DMS114 treated with DMSO at 0.1 percent for 48 hours (cell line): ENCODE measurements around the gene KRTAP10-7.
"Not testable (repeated sequence)": the region's sequence is repeated elsewhere in the genome, so short reads cannot be mapped to it uniquely, and the experiment has no call there.

Experiments
- DNase-seq: peaks from one replicate; lab custom pipeline; 2025; ENCODE audit not compliant: unreplicated experiment; lab: John Stamatoyannopoulos, UW

The KRTAP10-7 gene

DNA sequence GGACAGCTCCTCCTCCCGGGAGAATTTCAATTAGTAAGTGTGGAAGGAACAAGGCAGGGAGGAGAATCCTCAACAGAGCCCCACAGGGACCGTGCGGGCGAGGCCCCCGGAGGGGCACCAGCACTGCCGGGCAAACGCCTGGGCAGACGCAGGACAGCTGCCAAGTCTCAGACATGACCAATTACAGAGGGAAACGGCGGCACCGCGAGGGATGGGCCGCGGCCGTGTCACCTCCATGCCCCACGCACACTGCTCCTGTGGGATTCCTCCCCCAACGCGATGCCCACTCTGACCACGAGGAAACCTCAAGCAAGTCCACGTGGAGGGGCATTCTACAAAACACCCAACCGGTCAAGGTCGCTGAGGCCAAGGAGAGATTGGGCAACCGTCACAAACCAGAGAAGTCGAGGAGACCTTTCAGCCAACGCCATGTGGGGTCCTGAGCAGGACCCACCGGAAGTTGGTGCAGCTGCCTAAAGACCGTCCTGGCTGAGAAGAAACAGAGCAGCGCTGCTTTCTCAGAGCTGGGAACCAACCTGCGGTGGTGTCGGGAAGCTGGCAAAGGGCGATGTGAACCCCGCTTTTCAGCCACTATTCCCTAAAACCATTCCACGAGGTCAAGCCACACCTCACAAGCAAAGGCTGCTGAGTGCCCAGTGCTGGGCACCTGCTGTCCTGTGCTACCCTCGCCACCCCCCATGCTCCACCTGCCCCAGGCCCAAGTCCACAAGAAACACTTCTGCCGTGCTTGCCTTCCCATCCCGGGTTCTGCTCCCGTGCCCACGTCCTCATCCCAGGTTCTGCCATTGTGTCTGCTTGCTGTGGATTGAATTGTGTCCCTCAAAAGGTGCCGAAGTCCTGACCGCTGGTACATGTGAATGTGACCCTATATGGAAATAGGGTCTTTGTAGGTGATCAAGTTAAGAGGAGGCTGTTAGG, 28.3 kb upstream of the KRTAP10-7 start:
- no peak for DNase-seq

DNA sequence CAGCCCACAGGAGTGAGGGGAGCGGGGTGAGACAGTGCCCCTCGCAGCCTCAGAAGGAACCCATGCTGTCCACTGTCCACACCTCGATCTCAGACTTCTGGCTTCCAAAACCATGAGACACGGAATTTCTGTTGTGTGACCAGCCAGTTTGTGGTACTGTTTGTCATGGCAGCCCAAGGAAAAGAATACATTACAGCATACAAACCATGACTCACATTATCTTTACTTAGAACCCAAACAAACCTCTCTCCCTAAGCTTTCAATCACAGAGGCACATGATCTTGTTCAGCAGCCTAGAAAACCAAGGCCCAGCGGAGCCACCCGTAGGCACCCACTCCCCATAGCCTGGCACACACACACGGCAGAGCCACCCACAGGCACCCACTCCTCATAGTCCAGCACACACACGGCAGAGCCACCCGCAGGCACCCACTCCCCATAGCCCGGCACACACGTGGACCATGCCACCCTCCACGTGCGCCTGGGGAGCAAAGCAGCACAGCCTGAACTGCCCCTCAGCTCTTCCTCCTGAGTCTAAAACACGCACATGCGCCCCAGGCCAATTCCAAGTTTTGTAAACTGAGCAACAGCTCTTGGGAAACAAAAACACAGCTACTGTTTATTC, 27.3 kb upstream of the KRTAP10-7 start:
- DNase-seq: no peak

DNA sequence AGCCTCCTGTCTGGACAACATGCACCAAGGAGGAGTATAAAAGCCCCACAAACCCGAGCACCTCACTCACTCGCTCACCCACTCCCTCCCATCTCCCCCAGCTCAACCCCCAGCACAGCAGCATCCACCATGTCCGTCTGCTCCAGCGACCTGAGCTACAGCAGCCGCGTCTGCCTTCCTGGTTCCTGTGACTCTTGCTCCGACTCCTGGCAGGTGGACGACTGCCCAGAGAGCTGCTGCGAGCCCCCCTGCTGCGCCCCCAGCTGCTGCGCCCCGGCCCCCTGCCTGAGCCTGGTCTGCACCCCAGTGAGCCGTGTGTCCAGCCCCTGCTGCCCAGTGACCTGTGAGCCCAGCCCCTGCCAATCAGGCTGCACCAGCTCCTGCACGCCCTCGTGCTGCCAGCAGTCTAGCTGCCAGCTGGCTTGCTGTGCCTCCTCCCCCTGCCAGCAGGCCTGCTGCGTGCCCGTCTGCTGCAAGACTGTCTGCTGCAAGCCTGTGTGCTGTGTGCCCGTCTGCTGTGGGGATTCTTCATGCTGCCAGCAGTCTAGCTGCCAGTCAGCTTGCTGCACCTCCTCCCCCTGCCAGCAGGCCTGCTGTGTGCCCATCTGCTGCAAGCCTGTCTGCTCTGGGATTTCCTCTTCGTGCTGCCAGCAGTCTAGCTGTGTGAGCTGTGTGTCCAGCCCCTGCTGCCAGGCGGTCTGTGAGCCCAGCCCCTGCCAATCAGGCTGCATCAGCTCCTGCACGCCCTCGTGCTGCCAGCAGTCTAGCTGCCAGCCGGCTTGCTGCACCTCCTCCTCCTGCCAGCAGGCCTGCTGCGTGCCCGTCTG, 26.6 kb upstream of the KRTAP10-7 start, which contains the start of gene KRTAP10-4:
KRTAP10-4 (plus strand) TSS at position 100 of the 827 bp plus-strand sequence; CDS start at position 130, 30 bp downstream.
- DNase-seq: not testable (repeated sequence)

GRCh38 chr21:44574457-44575306, 25.7 kb upstream of the KRTAP10-7 start:
- no peak for DNase-seq

DNA sequence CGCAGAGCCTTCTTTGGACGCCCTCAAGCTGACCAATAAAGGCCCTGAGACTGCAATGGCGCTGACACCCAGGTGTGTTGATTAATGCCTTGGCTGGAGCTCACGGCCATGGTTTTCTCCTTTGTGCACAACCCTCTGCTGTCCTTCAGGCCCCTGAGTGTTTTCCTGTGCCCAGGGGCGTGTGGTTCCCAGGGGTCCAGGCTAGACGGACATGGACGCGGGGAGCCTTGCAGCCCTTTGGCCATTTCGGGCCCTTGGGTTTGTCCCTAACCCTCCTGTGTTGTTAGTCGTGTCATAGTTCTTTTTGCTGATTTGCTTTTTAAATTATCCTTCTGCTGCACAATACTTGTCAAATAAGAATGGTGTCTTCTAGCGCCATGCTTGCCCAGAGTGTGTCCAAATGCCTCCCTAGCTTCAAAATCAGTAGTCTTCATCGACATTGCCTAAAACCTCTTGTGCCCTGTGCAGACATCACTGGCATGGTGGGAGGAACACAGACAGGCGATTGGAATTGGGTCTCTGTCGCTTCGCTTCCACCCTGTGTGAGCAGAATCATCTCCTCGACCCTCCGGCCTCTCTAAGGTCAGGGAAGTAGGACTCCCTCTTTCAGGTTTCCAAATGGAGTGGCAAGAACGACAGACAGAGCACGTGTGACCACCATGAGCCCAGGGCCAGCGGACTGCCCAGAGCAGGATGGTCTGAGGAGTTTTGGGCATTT, 24.9 kb upstream of the KRTAP10-7 start:
- DNase-seq: no peak

- no peak for DNase-seq
Measured at GRCh38 chr21:44576025-44576420, 24.4 kb upstream of the KRTAP10-7 start.

GRCh38 chr21:44578371-44579055, 21.9 kb upstream of the KRTAP10-7 start:
- no peak for DNase-seq

- DNase-seq: no peak
Measured at GRCh38 chr21:44579056-44579832, 21.2 kb upstream of the KRTAP10-7 start.

DNA sequence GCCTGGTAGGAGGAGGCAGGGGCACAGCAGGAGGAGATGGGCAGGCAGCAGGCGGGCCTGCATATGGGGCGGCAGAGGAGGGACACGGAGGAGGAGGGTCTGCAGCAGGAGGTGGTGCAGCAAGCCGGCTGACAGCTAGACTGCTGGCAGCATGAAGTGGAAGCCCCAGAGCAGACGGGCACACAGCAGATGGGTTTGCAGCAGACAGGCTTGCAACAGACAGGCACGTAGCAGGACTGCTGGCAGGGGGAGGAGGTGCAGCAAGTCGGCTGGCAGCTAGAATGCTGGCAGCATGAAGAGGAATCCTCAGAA, 20.6 kb upstream of the KRTAP10-7 start:
- no peak for DNase-seq

- DNase-seq: not testable (repeated sequence)
Measured at GRCh38 chr21:44580231-44580821, 20.1 kb upstream of the KRTAP10-7 start, which contains the start of gene KRTAP10-5. Gene KRTAP10-5, minus strand, starts transcription at chr21:44580604. Its CDS starts 26 bp downstream, at chr21:44580578.

DNA sequence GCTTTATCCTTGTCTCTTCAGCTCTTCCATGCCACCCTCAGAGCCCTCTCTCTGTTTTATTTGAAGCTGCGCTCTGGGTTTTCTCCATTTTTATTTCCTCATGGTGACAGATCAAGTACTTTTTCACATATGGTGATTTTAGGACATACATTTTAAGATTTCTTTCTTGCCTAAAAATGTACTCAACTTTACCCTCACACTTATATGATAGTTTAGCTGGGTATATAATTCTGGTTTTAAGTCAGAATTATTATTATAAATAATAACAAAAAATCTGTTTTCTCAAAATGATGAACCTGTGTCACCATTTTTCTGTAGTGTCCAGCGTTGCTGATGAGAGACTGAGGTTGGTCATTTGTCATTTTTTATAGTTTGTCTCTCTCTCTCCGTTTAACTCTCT, 19.2 kb upstream of the KRTAP10-7 start:
- no peak for DNase-seq

DNA sequence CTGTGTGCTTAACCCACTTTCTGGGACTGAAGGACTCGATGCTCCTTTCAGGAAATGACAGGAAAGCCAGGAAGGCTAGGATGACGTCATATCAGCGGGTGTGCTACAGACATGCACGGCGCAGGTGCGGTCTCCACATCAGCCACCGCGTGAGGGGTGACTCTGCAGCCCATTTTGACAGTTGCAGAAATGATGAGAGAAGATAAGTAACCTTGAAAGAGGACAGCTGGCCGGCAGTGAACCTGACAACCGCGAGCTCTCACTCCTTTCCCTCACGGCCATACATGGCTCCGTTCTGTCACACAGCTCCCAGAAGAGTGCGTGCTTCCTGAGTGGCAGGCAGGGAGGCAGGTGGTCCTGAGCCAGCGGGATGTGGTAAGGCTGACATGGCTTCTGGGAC, 18.3 kb upstream of the KRTAP10-7 start:
- DNase-seq: no peak

DNA sequence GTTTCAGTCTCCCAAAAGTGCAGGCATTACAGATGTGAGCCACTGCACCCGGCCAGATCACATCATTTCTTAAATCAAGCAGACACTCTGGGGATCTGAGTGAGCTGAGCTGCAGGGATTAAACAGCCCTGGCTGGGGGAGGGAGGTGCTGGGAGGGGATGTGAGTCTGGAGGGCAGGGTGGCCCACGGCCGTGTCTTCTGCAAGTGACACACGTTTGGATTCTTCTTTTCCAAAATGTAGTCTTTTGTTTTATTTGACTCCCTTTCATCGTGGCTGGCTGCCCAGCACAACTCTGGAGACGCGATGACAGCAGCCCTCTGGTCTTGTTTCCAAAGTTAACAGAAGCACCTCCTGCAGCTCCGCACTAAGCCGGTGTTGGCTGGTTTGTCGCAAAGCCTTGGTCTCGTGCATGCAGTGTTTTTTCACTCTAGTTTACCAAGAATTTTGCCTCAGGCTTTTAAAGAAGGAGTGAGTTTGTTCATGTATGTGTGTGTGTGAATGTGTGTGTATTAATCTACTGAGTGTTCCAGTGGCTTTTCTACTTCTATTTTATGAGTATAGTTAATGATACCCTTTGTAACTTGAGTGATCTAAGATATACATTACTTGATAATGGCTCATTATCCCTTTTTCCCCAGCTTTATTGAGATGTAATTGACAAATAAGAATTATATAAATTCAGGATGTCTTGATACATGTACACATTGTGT, 17.2 kb upstream of the KRTAP10-7 start:
- DNase-seq: no peak

DNA sequence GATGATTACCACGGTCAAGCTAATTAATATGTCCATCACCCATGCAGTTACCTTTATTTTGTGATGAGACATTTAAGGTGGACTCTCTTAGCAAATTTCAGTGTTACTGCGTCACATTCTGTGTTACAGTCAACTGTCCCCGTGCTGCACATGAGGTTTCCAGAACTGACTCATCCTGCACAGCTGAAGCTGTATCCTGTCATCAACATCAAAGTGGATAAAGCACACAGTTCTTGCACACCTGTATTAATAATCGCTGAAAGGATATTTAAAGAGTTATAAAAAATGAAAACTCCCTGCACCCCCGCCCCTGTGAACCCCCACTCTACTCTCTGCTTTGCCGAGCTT, 16.6 kb upstream of the KRTAP10-7 start:
- DNase-seq: no peak

GRCh38 chr21:44585892-44586291, 14.5 kb upstream of the KRTAP10-7 start:
- DNase-seq: no peak

DNA sequence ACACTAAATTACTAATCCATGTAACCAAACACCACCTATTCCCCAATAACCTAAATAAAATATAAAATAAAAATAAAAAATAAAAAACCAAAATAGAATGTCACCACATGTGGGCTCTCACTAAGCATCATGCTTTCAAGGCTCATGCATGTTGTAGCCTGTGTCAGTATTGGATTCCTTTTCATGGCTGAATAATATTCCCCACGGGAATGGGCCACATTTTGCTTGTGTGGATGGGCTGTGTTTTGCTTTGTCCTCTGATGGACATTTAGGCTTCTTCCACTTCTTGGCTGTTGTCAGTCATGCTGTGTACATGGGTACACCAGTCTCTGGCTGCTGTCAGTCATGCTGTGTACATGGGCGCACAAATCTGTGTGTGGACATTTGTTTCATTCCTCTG, 11.3 kb upstream of the KRTAP10-7 start:
- DNase-seq: no peak

DNA sequence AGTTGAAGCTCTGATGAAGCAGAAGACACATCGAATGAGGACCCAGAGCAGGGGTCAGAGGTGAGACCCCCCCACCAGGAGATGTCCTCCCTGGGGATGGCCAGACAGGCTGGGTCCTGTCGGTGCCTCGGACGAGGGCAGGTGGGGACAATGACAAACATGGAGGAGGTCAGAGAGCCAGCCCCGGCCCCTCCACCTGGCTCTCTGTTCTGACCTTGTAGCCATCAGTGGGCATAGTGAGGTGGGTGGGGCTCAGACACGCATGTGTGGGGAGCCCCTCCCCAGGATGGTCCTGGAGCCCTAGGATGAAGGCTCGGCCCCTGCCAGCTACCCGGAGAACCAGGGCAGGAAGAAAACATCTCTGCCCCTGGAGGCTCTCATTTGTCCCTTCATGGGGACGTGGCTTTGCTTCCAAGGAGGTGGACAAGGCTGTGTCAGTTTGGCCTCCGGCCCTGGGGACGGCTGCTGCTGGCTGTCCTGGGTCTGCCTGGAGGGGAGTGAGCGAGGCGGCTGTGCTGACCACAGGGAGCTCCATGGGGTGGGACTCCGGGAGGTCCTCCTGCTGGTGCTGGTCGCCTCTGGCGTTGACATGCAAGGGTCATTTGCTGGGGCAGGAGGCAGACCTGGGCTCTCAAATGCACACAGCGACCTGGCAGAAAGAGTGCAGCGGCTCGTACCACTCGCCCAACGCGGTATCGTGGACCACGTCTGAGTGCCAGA, 10.7 kb upstream of the KRTAP10-7 start:
- DNase-seq: no peak
